Measurements from ENCODE around the gene TCHH.
"Not testable (repeated sequence)": the region's sequence is repeated elsewhere in the genome, so short reads cannot be mapped to it uniquely, and the experiment has no call there.

TCHH gene

GRCh38 chr1:152115344-152115743 is at the start of gene TCHH:
TCHH (minus strand) TSS chr1:152115444; CDS start chr1:152114080, 1,364 bp downstream.
- DNase-seq, result no peak

GRCh38 chr1:152164517-152165136 is 49.4 kb upstream of the TCHH start:
- no peak for DNase-seq

GRCh38 chr1:152162792-152163463 is 47.7 kb upstream of the TCHH start:
- DNase-seq, result no peak

GRCh38 chr1:152160576-152160975 is 45.3 kb upstream of the TCHH start:
- no peak for DNase-seq

- DNase-seq, result no peak
These were observed 43.9 kb upstream of the TCHH start, which contains the start of gene RPTN for GRCh38 chr1:152159144-152159543. RPTN (minus strand) TSS chr1:152159228; CDS start chr1:152157889, 1,339 bp downstream.

- no peak for DNase-seq
These were observed 38.8 kb upstream of the TCHH start for GRCh38 chr1:152153996-152154395.

- no peak for DNase-seq
These were observed 36.4 kb upstream of the TCHH start for GRCh38 chr1:152151646-152152045.

- DNase-seq, result no peak
These were observed 33.7 kb upstream of the TCHH start for GRCh38 chr1:152148981-152149380.

- DNase-seq, result no peak
These were observed 32.8 kb upstream of the TCHH start for GRCh38 chr1:152148051-152148450.

- DNase-seq, result no peak
These were observed 30.5 kb upstream of the TCHH start for GRCh38 chr1:152145769-152146168.

GRCh38 chr1:152144674-152145183 is 29.5 kb upstream of the TCHH start:
- DNase-seq, result not testable (repeated sequence)

- DNase-seq, result no peak
These were observed 28.1 kb upstream of the TCHH start for GRCh38 chr1:152143150-152143887.

GRCh38 chr1:152141971-152142584 is 26.8 kb upstream of the TCHH start:
- DNase-seq, result peak; percentile 46

- DNase-seq, result no peak
These were observed 22.0 kb upstream of the TCHH start for GRCh38 chr1:152137215-152137614.

- no peak for DNase-seq
These were observed 14.9 kb upstream of the TCHH start for GRCh38 chr1:152130186-152130585.

- DNase-seq, result no peak
These were observed 12.4 kb upstream of the TCHH start for GRCh38 chr1:152127673-152128072.

GRCh38 chr1:152125834-152126443 is 10.7 kb upstream of the TCHH start:
- DNase-seq, result no peak

GRCh38 chr1:152118915-152119314 is 3.7 kb upstream of the TCHH start:
- DNase-seq, result no peak

- no peak for DNase-seq
These were observed 2.3 kb downstream of the TCHH start for GRCh38 chr1:152112885-152113432.

- DNase-seq, result no peak
These were observed 3.0 kb downstream of the TCHH start for GRCh38 chr1:152112101-152112884.

GRCh38 chr1:152111515-152111968 is 3.7 kb downstream of the TCHH start:
- DNase-seq, result no peak
